ENCODE measurements around the gene PPP2R3A. TPM values are rescaled to one million over a fixed set of nuclear protein-coding genes. Genes with fewer than 3 reads are reported as not detected.

Gene PPP2R3A
- total RNA-seq, 6 experiments from 2014 or later, result 21.2 to 26.1 (median 24.8) TPM

GRCh38 chr3:136193278-136194054, 227.9 kb downstream of the PPP2R3A start:
- Mint-ChIP-seq H3K36me3 (ENCODE audit: low read depth) (peaks cover 38% of the 10 kb centered on the region), H3K27me3 (ENCODE audit: insufficient read depth) (peaks cover 15% of the 10 kb centered on the region), H3K4me1 (ENCODE audit: low read depth) (peaks cover 51% of the 10 kb centered on the region), H3K4me3 (peak overlapping the region; percentile 97), H3K27ac (peak overlapping the region; percentile 94), H3K9me3 (peaks cover 5% of the 10 kb centered on the region)
- no peak for TF ChIP-seq CTCF (IDR thresholded peaks at IDR 0.05)
- DNase-seq, result no peak

- peaks cover 38% of the 10 kb centered on the region for H3K36me3 Mint-ChIP-seq (ENCODE audit: low read depth)
These were observed 229.1 kb downstream of the PPP2R3A start for GRCh38 chr3:136194409-136195257.

GRCh38 chr3:136195258-136196063, 229.9 kb downstream of the PPP2R3A start:
- Mint-ChIP-seq H3K9me3 (peaks cover 5% of the 10 kb centered on the region), H3K36me3 (ENCODE audit: low read depth) (peaks cover 32% of the 10 kb centered on the region), H3K27ac (peak overlapping the region; percentile 94), H3K4me3 (peak overlapping the region; percentile 97), H3K27me3 (ENCODE audit: insufficient read depth) (peaks cover 15% of the 10 kb centered on the region), H3K4me1 (ENCODE audit: low read depth) (peaks cover 39% of the 10 kb centered on the region)
- peak; percentile 2; the same call in 1 of the 2 replicates for TF ChIP-seq CTCF (IDR thresholded peaks at IDR 0.05)
- DNase-seq, result peak; percentile 67

More at GRCh38 chr3:136194409-136195257, 229.1 kb downstream of the PPP2R3A start:
- Mint-ChIP-seq H3K27me3 (ENCODE audit: insufficient read depth) (peaks cover 15% of the 10 kb centered on the region), H3K4me3 (peak overlapping the region; percentile 97), H3K9me3 (peaks cover 5% of the 10 kb centered on the region), H3K27ac (peak overlapping the region; percentile 94), H3K4me1 (ENCODE audit: low read depth) (peaks cover 45% of the 10 kb centered on the region)
- no peak for DNase-seq
- TF ChIP-seq CTCF (IDR thresholded peaks at IDR 0.05), result no peak

GRCh38 chr3:136196064-136196400, 230.5 kb downstream of the PPP2R3A start, which contains the start of gene MSL2:
MSL2 (minus strand) TSS chr3:136196335; CDS start chr3:136195113, 1,222 bp downstream.
- Mint-ChIP-seq H3K27me3 (ENCODE audit: insufficient read depth) (peaks cover 15% of the 10 kb centered on the region), H3K27ac (peak within 1 kb of the TSS; percentile 94), H3K9me3 (peaks cover 5% of the 10 kb centered on the region), H3K4me3 (peak within 1 kb of the TSS; percentile 97), H3K36me3 (ENCODE audit: low read depth) (peaks cover 30% of the 10 kb centered on the region), H3K4me1 (ENCODE audit: low read depth) (peaks cover 33% of the 10 kb centered on the region)
- DNase-seq, result no peak
- no peak for TF ChIP-seq CTCF (IDR thresholded peaks at IDR 0.05)
